ENCODE results near the gene RPS27. TPM values are rescaled to one million over a fixed set of nuclear protein-coding genes. Genes with fewer than 3 reads are reported as not detected.
A peak's percentile ranks its signal among the peaks of the same experiment; 100 is the strongest.

The RPS27 gene
- total RNA-seq, 1 experiment from 2014 or later: 1,783 TPM

DNA sequence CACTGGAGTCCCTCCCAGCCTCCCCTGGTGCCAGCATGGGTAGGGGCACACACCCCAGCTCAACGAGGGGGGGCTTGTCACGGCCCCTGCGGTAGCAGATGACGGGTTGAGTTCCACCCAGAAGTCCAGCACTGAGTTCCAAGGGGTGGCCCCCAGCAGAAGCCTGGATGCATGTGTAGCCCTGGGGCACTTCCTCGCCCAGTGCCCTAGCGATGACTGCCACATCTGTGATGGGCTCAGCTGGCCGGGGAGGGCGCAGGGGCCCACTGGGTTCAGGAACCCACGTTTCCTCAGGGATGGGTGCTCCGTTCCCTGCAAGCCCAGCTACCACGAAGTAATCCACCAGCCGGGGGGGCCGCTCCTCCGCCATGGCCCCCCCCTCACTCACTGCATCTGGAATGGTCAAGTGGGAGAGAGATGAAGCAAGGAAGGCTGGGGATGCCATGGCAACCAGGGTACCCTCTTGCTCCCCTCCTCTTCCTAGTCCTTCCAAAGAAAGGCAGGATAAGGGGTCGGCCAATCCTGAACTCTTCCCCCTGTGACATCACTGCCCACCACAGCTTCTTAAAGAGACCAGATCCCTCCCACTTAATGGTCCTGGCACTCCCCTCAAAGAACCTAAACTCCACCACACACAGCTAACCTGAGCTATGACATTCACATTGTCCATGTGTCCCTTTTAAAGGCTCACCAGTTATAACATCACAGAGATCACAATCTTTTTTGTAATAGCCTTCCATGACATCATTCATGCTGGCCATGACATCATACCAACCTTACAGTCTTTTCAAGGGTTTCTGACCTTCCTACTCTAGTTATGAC lies 46.3 kb upstream of the RPS27 start:
- TF ChIP-seq, protein P1, sequence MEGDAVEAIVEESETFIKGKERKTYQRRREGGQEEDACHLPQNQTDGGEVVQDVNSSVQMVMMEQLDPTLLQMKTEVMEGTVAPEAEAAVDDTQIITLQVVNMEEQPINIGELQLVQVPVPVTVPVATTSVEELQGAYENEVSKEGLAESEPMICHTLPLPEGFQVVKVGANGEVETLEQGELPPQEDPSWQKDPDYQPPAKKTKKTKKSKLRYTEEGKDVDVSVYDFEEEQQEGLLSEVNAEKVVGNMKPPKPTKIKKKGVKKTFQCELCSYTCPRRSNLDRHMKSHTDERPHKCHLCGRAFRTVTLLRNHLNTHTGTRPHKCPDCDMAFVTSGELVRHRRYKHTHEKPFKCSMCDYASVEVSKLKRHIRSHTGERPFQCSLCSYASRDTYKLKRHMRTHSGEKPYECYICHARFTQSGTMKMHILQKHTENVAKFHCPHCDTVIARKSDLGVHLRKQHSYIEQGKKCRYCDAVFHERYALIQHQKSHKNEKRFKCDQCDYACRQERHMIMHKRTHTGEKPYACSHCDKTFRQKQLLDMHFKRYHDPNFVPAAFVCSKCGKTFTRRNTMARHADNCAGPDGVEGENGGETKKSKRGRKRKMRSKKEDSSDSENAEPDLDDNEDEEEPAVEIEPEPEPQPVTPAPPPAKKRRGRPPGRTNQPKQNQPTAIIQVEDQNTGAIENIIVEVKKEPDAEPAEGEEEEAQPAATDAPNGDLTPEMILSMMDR (IDR thresholded peaks at IDR 0.05; ENCODE audit: unreplicated experiment): no peak
- peaks cover 17% of the 10 kb centered on the region for H3K4me1 Mint-ChIP-seq (ENCODE audit: low read depth, unreplicated experiment)
- H3K27ac Mint-ChIP-seq (ENCODE audit: unreplicated experiment): peak overlapping the region; percentile 18
- no TSS peak for BruUV-seq (replicated peaks)
- H3K36me3 Mint-ChIP-seq (ENCODE audit: insufficient read depth, unreplicated experiment): peaks cover 55% of the 10 kb centered on the region
- no peaks in the 10 kb centered on the region for H3K9me3 Mint-ChIP-seq (ENCODE audit: low read depth, unreplicated experiment)
- no peak for DNase-seq
- intact Hi-C loops (cut with micrococcal nuclease; ENCODE audit: unreplicated experiment): no loop called here
- peak overlapping the region; percentile 86 for H3K4me3 Mint-ChIP-seq (ENCODE audit: low read depth, unreplicated experiment)
- H3K27me3 Mint-ChIP-seq (ENCODE audit: unreplicated experiment): no peaks in the 10 kb centered on the region
- CTCF ChIA-PET: interaction anchor here (0.6 to 1.2 kb wide), 5 partner anchors 9 to 40 kb away, joined by 3 to 6 read pairs (median 3); partner anchors contain the start of genes CRTC2 and GATAD2B

DNA sequence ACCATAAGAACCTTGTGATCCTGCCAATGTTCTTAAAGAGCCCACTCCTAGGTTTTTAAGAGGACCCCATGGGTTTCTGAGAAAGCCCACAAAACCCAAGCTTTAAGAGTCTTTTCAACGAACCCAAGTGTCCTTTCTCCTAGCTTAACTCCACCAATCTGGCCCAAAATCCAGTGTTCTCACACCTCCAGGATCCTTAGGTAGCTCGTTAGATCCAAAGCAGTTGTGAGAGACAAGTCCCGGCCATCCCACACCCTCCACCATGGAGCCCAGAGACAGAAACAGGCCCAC lies 45.8 kb upstream of the RPS27 start:
- H3K27ac Mint-ChIP-seq (ENCODE audit: unreplicated experiment): peak overlapping the region; percentile 18
- peak overlapping the region; percentile 86 for H3K4me3 Mint-ChIP-seq (ENCODE audit: low read depth, unreplicated experiment)
- intact Hi-C loops (cut with micrococcal nuclease; ENCODE audit: unreplicated experiment): loop anchor here (1.0 kb wide), 1 partner anchor 42 kb away; the partner anchor contains the start of gene RAB13
- CTCF ChIA-PET: interaction anchor here (1.2 kb wide), 1 partner anchor 22 kb away, joined by 3 read pairs; the partner anchor contains the start of gene GATAD2B
- H3K36me3 Mint-ChIP-seq (ENCODE audit: insufficient read depth, unreplicated experiment): peaks cover 50% of the 10 kb centered on the region
- peaks cover 17% of the 10 kb centered on the region for H3K4me1 Mint-ChIP-seq (ENCODE audit: low read depth, unreplicated experiment)
- BruUV-seq (replicated peaks): TSS peak; percentile 15
- H3K27me3 Mint-ChIP-seq (ENCODE audit: unreplicated experiment): no peaks in the 10 kb centered on the region
- no peak for DNase-seq
- TF ChIP-seq, protein P1 (IDR thresholded peaks at IDR 0.05; ENCODE audit: unreplicated experiment): no peak
- H3K9me3 Mint-ChIP-seq (ENCODE audit: low read depth, unreplicated experiment): no peaks in the 10 kb centered on the region

DNA sequence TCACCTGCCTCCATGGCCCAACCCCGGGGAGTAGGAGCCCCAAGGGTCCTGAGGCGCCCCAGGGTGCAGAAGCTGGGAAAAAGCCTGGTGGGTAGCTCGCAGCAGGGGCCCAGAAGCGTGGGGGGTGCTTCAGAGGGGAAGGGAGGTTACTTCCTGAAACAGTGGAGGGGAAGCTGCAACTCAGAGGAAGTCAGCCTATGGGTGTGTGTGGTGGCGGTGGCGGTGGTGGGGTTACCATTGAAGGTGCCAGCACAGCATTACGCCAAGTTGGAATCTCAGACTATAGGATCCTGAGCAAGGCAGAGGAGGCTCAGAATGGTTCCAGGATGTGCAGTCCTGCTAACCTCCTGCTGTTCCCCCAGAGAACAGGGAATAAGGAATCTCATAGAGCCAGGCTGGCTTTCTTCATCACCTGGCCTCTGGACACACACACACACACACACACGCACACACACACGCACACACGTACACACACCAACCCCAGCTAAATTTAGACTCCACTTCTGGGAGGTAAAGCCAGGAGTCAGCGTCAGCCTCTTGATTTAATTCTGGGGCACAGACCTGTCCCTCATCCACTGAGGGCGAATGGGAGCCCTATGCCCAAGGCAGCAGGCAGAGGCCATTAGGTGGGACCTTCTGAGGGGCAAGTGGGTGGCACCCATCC lies 45.3 kb upstream of the RPS27 start:
- no peaks in the 10 kb centered on the region for H3K27me3 Mint-ChIP-seq (ENCODE audit: unreplicated experiment)
- TF ChIP-seq, protein P1 (IDR thresholded peaks at IDR 0.05; ENCODE audit: unreplicated experiment): no peak
- no TSS peak for BruUV-seq (replicated peaks)
- peaks cover 50% of the 10 kb centered on the region for H3K36me3 Mint-ChIP-seq (ENCODE audit: insufficient read depth, unreplicated experiment)
- intact Hi-C loops (cut with micrococcal nuclease; ENCODE audit: unreplicated experiment): loop anchor here (1.0 kb wide), 1 partner anchor 41 kb away; the partner anchor contains the start of gene RAB13
- peak overlapping the region; percentile 59 for H3K27ac Mint-ChIP-seq (ENCODE audit: unreplicated experiment)
- DNase-seq: peak; percentile 35
- CTCF ChIA-PET: interaction anchor here (1.0 to 1.9 kb wide), 5 partner anchors 14 to 124 kb away, joined by 3 to 9 read pairs (median 4); partner anchors contain the start of genes GATAD2B and SLC39A1
- H3K9me3 Mint-ChIP-seq (ENCODE audit: low read depth, unreplicated experiment): no peaks in the 10 kb centered on the region
- H3K4me1 Mint-ChIP-seq (ENCODE audit: low read depth, unreplicated experiment): peaks cover 17% of the 10 kb centered on the region
- peak overlapping the region; percentile 86 for H3K4me3 Mint-ChIP-seq (ENCODE audit: low read depth, unreplicated experiment)

DNA sequence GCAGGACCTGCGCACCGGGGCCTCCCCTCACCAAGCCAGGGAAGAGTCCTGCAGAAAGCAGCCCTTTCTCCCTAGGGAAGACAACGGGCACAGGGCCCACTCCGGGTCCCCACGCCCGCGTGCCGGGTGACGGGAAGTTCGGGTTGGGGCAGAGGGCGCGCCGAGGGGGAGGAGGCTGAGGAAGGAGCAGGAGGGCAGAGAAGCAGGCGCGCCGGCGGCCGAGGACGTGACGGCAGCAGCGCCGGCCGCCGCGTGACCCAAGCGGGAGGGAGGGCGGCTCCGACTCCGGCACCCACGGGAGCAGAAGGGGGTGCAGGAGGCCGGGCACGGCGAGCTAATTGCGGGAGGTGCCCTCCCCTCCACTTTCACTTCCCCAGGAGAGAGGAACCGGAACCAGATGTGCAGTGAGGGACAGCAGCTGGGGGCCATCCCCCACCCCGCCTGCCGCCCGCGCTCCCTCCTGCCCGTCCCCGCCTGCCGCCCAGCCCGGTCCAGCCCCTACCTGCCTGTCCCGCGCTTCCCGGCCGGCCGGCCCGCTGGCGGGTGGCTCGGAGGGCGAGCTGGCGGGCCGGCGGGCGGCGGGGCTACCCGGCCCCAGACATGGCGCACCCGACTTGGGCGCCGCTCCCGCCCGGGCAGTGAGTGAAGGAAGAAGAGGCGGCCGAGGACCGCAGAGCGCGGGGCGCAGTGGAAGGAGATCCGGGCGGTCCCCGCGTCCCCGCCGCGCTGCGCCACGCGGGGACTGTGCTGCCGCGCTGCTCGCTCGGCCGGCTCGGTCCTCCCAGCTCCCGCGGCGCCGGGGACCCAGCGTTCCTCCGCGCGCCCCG lies 44.6 kb upstream of the RPS27 start:
- Mint-ChIP-seq H3K27me3 (ENCODE audit: unreplicated experiment) (no peaks in the 10 kb centered on the region), H3K4me1 (ENCODE audit: low read depth, unreplicated experiment) (peaks cover 17% of the 10 kb centered on the region), H3K27ac (ENCODE audit: unreplicated experiment) (peak overlapping the region; percentile 59), H3K4me3 (ENCODE audit: low read depth, unreplicated experiment) (peak overlapping the region; percentile 86), H3K36me3 (ENCODE audit: insufficient read depth, unreplicated experiment) (peaks cover 47% of the 10 kb centered on the region), H3K9me3 (ENCODE audit: low read depth, unreplicated experiment) (no peaks in the 10 kb centered on the region)
- CTCF ChIA-PET: interaction anchor here (0.7 to 1.9 kb wide), 14 partner anchors 12 to 160 kb away, joined by 3 to 9 read pairs (median 3); partner anchors contain the start of genes CREB3L4, CRTC2, RAB13 and SLC39A1
- TF ChIP-seq, protein P1 (IDR thresholded peaks at IDR 0.05; ENCODE audit: unreplicated experiment): no peak
- peak; percentile 68 for DNase-seq
- intact Hi-C loops (cut with micrococcal nuclease; ENCODE audit: unreplicated experiment): loop anchor here (1.0 kb wide), 1 partner anchor 40 kb away; the partner anchor contains the start of gene RAB13
- BruUV-seq (replicated peaks): no TSS peak

All from Calu3 (cell line).